Erythroblast (primary cell): ENCODE measurements around the gene ITPK1.

ENCODE experiments used
- GATA1 ChIP-seq: IDR thresholded peaks from 2 replicates; pipeline ENCODE4 v1.6.1; 2011; ENCODE audit warnings: low read depth, mild to moderate bottlenecking, control low read depth, low read length, moderate library complexity
- POLR2A ChIP-seq: IDR thresholded peaks from 2 replicates; pipeline ENCODE4 v1.6.1; 2011; ENCODE audit warnings: mild to moderate bottlenecking, low read length

GRCh38 chr14:93161411-93161940 lies 45.8 kb upstream of the ITPK1 start:
- TF ChIP-seq POLR2A (no peak), GATA1 (no peak)
